ENCODE results near the gene PAH. TPM values are rescaled to one million over a fixed set of nuclear protein-coding genes. Genes with fewer than 3 reads are reported as not detected.

The PAH gene
- total and polyA plus RNA-seq, 2 donors (not counting 3 experiments of a cell fraction or from before 2014, with no cell fraction given) = not detected

DNA sequence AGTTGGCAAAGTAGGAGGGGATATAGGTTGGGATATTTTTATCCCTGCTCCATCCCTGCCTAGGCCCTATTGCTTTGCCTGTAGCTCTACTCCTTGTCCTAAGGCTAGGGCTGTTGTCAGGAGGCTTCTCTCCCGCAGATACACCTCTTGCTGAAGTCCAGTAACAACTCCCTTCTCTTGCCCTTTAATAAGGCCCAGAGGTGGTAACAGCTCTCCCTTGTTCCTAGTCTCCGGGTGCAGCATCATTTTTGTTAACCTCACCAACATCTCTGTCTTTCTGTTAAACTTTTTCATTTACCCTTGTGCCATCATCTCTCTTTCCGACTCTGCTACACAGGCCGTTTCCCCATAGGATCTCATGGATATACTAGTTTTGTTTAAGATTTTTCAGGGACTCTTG, 46.8 kb upstream of the PAH start:
- H3K9me1 ChIP-seq (replicated peaks; ENCODE audit: control insufficient read depth, extremely low read depth, insufficient read depth, low read length) = no peaks in the 10 kb centered on the region
- DNase-seq (ENCODE audit: low read depth, low spot score) = no peak
- no peak overlapping the region for H3K27ac ChIP-seq (ENCODE audit: insufficient read depth, low read depth, low read length)
- intact Hi-C loops (cut with micrococcal nuclease) (no loop called here), dilution Hi-C loops (cut with MboI; ENCODE audit: extremely low pct_ligation_motif_present, low sequenced_read_pairs) (no loop called here)
- H3K36me3 ChIP-seq (ENCODE audit: control insufficient read depth in 2 of 2, extremely low read depth in 1 of 2, insufficient read depth in 2 of 2, low read length in 2 of 2) = no peaks in the 10 kb centered on the region
- no peaks in the 10 kb centered on the region for H3K79me2 ChIP-seq (ENCODE audit: control insufficient read depth, insufficient read depth, low read length)
- POLR2A ChIA-PET = no interaction called here
- H3K4me2 ChIP-seq (ENCODE audit: insufficient read depth, low read length) = no peak overlapping the region
- H2AFZ ChIP-seq (ENCODE audit: low read depth, low read length) = no peak overlapping the region
- no peaks in the 10 kb centered on the region for H3K4me1 ChIP-seq (ENCODE audit: control insufficient read depth, extremely low read depth, insufficient read depth, low read length)
- H3K9ac ChIP-seq (replicated peaks; ENCODE audit: extremely low read depth, insufficient read depth, low read length) = no peak overlapping the region
- CTCF ChIA-PET = no interaction called here
- no peak for FAIRE-seq
- BruUV-seq (replicated peaks) = no TSS peak
- TF ChIP-seq FOS (IDR thresholded peaks at IDR 0.05; ENCODE audit: borderline replicate concordance, insufficient read depth, low read length) (no peak), POLR2A (IDR thresholded peaks at IDR 0.05; ENCODE audit: low read depth, low read length) (no peak), GATA2 (IDR thresholded peaks at IDR 0.05; ENCODE audit: insufficient read depth, insufficient read length, low read depth, low read length) (no peak), JUN (IDR thresholded peaks at IDR 0.05; ENCODE audit: borderline replicate concordance, insufficient read depth, insufficient read length, low read depth) (no peak), EZH2 (IDR thresholded peaks at IDR 0.05; ENCODE audit: borderline replicate concordance, low read depth, low read length, severe bottlenecking) (no peak), MYC (IDR thresholded peaks at IDR 0.05; ENCODE audit: low read depth, low read length) (no peak), POLR2AphosphoS5 (IDR thresholded peaks at IDR 0.05; ENCODE audit: insufficient read depth, low read depth, low read length) (no peak)
- TF ChIP-seq, protein P1, sequence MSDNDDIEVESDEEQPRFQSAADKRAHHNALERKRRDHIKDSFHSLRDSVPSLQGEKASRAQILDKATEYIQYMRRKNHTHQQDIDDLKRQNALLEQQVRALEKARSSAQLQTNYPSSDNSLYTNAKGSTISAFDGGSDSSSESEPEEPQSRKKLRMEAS (IDR thresholded peaks at IDR 0.05; ENCODE audit: insufficient read depth, insufficient read length) = no peak
- TF ChIP-seq, protein P2, sequence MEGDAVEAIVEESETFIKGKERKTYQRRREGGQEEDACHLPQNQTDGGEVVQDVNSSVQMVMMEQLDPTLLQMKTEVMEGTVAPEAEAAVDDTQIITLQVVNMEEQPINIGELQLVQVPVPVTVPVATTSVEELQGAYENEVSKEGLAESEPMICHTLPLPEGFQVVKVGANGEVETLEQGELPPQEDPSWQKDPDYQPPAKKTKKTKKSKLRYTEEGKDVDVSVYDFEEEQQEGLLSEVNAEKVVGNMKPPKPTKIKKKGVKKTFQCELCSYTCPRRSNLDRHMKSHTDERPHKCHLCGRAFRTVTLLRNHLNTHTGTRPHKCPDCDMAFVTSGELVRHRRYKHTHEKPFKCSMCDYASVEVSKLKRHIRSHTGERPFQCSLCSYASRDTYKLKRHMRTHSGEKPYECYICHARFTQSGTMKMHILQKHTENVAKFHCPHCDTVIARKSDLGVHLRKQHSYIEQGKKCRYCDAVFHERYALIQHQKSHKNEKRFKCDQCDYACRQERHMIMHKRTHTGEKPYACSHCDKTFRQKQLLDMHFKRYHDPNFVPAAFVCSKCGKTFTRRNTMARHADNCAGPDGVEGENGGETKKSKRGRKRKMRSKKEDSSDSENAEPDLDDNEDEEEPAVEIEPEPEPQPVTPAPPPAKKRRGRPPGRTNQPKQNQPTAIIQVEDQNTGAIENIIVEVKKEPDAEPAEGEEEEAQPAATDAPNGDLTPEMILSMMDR (IDR thresholded peaks at IDR 0.05; ENCODE audit: extremely low read depth in 1 of 2, insufficient read depth in 1 of 2, low read depth in 1 of 2, low read length in 2 of 2) = no peak
- H3K4me3 ChIP-seq (replicated peaks in 1 of 3; ENCODE audit: insufficient read depth in 1 of 3, low read depth in 1 of 3, low read length in 3 of 3) = no peak overlapping the region
- H4K20me1 ChIP-seq (replicated peaks; ENCODE audit: control insufficient read depth, extremely low read depth, insufficient read depth, low read length) = no peaks in the 10 kb centered on the region
- H3K9me3 ChIP-seq (replicated peaks; ENCODE audit: control insufficient read depth, insufficient read depth, low read length) = no peaks in the 10 kb centered on the region
- H3K27me3 ChIP-seq (ENCODE audit: control insufficient read depth in 2 of 2, insufficient read depth in 2 of 2, low read length in 2 of 2) = peaks cover 36 to 50% of the 10 kb centered on the region in 2 experiments

All from endothelial cell of umbilical vein (primary cell).